Activated CD4-positive, alpha-beta T cell treated with anti-CD3 and anti-CD28 coated beads, Interleukin-2, amount 50 U/mL, for 4 hours (primary cell): Measurements from ENCODE around the gene CARD14.

Experiments
- DNase-seq, 2 experiments: peaks; one replicate each; pipeline ENCODE4 v3.0.0-alpha.2; 2020

The CARD14 gene

DNA sequence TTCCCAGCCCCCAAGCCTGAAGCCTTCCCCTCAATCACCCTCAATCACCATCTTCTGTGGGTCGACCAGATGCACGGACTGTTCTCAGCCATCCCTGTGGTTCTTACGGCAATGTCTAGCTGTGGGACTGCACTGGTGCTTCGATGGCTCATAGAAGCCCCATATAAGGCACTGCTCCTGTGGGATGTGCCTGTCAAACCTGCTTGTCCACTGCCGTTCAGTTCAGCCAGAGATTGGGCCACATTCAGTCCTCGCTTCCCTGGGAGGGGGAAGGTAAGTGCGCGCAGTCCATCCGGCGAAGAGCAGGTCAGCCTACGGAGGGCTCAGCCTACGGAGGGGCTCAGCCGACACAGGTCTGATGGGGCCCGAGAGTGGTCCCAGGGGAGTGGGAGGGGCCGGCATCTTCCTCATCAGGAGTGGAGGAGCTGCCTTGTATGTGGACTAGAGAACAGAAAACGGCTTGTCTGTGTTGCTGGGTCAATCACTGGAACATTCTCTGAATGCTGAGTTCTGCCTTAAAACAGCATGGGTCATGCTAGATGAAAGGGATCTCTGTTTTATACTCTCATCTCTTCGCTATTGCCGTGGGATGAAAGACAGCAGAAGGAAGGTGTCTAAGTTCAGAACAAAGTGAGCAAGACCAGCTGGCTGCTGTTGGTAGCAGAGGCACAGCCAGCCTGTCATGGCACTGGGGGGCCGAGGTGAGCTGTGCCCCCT is at the start of gene CARD14:
CARD14 (plus strand) TSS at position 247 of the 717 bp plus-strand sequence. CDS start 11,409 bp downstream, outside the sequence.
- DNase-seq: no peak

DNA sequence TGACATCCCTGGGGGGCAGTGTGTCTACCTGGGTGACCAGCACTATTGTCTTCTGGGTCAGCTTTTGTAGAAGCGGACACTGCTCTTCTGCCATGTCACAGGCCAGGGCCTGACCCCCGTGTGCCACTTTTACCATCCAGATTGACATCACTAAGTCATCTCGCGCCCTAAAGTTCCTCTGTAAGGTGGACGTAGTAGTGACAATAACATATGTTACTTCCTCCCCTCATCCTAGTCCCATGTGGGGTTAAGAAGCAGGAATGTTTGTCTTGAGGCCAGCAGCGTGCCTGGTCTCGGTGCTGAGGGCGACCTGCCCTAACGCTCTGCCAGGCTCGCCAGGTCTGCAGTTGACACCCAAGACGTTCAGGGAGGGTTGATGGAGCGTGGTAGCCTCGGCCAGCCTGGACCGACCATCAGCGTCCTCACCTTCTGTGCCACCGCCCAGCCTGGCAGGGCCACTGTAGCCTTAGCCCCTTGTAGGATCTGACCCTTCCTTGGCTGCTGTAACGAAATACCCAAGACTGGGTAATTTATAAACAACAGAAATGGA is 47.7 kb upstream of the CARD14 start:
- no peak for DNase-seq

DNA sequence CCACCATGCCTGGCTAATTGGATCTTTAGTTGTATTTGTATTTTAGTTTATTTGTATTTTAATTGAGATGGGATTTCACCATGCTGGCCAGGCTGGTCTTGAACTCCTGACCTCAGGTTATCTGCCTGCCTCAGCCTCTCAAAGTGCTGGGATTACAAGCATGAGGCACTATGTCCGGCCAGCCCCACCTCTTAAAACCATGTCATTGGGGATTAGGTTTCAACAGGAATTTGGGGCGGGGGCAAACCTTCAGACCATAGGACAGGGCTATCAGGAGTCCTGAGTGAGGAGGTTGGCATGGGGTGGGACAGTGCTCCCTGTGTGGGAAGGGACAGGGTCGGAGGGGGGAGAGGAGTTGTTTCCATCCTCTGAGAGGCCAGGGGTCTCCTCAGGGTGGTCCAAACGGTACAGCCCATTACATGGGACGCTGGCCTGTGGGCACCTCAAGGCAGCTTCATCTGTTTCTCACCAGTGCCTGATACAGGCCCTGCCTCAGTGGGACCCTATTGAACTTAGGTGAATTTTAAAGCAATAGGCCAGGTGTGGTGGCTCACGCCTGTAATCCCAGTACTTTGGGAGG is 46.8 kb upstream of the CARD14 start:
- no peak for DNase-seq

DNA sequence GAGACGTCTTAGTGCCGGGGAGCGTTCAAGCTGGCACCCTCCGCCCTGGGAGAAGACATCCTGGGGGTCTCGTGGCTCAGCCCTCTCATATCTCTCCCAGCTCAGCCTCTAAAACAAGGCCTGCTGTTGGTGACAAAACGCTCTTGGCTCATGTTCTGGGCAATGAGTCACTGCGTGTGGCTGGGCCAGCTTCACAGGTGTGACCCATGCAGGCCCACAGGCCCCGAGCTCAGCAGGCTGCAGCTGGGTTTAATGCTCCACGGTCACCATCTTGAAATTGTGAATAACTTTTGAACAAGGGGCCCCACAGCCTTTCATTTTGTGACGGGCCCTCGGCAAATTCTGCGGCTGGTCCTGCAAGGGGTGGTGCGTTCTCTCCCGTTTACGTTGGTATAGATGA is 46.0 kb upstream of the CARD14 start:
- DNase-seq: no peak

DNA sequence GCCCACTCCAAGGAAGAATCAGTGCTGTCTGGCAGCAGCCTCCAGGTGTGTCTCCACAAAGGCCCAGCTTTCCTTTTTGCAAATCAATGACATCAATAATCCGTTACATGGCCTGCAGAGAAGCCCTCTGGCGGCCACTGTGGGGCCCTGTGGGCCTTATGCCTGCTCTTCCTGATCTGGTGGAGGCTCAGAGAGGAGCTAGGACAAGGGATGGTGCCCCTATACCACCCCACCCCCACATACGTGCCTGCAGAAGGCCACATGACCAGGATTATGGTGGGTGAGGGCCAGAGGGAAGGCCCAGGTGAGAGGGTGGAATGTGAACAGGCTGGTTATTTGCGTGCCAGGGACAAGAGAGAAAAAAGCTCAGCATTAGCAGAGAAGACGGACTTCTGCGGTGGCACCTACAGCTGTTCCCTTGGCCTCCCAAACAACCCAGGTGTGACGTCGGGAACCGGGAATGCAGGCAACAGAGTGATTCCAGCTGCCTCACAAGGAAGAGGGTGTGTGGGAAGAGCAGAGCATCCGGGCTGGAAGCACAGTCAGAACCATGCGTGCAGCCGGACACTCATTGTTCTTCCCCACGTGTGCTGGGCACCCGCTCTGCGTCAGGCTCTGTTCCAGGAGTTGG is 45.4 kb upstream of the CARD14 start:
- DNase-seq: no peak

DNA sequence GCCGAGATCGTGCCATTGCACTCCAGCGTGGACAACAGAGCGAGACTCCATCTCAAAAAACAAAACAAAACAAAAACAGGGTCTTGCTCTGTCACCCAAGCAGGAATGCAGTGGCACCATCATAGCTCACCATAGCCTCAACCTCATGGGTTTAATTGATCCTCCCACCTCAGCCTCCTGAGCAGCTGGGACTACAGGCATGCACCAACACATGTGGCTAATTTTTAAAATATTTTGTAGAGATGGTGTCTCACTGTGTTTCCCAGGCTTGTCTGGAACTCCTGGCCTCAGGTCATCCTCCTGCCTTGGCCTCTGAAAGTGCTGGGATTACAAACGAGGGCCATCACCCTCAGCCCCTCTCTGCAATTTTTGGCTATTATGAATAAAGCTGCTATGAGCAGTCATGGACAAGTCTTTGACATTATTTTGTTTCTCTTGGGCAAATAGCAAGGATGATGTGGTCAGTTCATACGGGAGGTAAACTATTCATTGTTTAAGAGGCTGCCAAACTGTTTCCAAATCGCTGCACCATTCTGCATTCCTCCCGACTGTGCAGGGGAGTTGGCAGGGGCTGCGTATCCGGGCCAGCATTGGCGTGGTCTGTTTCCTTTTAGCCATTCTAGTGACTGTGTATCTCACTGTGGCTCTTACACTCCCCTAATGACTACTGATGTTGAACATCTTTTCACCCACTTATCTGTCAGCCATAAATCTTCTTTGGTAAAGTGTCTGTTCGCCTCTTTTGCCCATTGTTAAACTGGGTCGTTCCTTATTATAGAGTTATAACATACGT is 44.0 kb upstream of the CARD14 start:
- DNase-seq: no peak

DNA sequence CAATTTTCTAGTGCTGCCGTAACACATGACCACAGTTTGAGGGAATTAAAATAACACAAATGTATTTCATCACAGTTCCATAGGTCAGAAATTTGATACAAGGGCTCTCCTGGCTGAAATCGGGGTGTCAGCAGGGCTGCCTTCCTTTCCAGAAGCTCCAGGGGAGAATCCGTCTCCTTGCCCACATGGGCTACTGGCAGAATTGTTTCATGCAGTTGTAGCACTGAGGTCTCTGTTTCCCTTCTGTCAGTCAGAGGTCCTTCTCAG is 43.4 kb upstream of the CARD14 start:
- no peak for DNase-seq

DNA sequence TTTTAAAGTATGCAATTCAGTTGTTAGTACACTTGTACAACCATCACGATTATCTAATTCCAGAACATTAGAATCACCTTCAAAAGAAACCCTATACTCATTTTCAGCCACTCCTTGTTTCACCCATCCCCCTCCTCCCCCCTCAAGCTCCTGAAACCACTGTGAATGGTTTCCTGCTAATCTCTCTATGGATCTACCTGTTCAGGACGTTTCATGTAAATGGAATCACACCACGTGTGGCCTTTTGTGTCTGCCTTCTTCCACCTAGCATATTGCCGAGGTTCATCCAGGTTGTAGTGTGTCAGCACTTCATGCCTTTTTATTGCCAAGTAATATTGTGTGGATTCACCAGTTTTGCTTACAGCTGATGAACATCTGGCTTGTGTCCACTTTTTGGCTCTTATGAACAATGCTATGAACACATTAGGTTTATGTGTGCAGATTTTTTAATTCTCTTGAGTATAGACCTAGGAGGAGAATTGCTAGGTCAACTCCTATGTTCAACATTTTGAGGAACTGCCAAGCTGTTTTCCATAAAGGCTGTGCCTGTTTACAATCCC is 40.7 kb upstream of the CARD14 start:
- DNase-seq: no peak

DNA sequence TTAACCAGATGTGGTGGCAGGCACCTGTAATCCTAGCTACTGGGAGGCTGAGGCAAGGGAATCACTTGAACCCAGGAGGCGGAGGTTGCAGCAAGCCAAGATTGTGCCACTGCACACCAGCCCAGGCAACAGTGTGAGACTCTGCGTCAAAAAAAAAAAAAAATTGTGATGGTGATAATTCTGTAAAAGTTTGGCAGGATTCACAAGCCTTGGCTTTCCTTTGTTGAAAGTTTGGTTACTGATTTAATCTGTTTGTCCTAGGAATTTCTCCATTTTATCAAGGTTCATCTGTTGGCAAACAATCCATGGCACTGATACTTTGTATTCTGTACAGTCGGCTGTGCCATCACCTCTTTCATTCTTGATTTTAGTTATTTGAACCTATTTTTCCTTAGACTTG is 38.8 kb upstream of the CARD14 start:
- no peak for DNase-seq

DNA sequence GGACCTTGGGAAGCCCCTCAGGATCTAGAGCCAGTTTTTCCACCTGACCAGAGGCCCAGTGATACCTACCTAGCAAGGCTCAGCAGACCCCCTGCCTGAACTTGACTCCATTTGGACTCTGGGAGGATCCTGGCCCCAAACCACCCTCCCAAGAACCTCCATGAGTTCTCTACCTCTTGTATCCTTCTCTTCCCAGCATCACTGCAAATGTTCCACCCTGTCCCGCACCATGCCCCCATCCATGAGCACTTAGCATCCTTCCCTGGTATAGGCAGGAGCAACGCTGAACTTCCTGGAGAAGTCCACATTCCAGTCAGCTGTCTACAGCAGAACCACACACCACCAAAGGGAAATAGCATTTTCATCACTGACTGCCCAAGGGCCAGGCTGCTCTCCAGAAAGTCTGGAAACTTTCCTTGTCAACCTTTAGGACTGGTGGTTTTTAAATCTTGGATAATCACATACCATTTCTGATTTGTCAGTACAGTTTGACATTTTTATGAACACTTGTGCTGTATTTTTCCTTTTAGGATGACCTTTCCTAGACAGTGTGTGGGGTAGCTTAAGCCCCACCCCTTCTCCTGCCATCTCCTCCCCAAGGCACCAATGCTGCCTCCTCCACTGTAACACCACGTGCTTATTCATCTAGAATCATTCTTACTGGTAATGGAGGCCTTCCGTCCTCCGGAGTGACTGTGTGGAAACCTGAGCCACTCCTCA is 36.8 kb upstream of the CARD14 start:
- no peak for DNase-seq

DNA sequence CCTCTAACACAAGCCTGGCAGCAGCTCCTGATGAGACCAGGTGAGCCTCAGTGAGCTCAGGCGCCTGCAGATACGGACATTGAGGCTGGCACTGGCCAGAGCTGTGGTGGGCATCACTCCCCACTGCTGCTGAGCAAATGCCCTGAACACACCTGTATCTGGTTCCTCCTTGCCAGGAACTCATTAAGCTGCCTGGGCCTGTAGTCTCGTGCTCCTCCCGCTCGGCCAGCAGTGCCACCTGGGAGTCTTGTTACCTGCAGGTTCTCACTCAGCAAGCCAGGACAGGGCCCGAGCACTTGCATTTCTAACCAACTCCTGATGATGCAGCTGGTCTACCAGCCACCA is 36.2 kb upstream of the CARD14 start:
- no peak for DNase-seq

DNA sequence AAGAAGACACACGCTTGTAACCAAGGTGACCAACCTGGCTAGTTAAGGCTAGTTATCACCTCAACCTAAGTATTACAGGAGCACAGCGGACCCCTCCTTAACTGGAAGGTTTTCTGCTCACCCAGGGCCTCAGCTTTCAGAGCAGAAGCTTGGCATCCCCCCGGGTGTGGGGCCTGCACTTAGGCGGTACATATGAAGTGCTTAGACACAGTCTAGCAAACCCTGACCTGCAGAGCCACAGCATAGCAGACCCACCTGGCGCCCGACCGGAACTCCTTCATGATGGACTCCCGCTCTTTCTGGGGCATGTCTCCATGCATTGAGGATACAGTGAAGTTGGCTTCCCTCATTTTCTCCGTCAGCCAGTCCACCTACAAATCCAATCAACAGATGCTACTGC is 32.7 kb upstream of the CARD14 start:
- DNase-seq: no peak

DNA sequence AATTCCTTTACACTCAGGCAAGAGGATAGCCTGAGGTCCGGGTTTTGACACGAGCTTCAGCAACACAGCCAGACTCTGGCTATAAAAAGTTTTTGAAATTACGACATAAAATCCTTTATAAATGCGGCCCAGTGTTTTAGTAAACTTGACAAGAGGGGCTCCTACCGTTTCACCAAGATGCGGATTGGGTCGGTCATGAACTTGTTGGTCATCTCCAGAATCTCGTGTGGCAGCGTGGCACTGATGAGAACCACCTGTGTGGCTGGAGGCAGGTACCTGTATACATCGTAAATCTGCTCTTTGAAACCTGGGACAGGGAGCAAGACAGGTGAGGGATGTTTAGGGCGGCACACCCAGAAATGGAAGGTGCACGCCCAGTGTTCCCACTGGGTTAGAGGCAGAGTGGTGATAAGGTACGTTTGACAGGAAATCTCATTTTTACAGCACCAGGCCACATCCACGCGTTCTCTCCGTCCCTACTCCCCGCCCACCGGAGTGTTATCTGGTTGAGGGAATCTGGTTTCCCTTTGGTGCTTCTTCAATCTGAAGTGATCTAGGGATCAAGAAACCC is 30.9 kb upstream of the CARD14 start:
- DNase-seq: no peak

DNA sequence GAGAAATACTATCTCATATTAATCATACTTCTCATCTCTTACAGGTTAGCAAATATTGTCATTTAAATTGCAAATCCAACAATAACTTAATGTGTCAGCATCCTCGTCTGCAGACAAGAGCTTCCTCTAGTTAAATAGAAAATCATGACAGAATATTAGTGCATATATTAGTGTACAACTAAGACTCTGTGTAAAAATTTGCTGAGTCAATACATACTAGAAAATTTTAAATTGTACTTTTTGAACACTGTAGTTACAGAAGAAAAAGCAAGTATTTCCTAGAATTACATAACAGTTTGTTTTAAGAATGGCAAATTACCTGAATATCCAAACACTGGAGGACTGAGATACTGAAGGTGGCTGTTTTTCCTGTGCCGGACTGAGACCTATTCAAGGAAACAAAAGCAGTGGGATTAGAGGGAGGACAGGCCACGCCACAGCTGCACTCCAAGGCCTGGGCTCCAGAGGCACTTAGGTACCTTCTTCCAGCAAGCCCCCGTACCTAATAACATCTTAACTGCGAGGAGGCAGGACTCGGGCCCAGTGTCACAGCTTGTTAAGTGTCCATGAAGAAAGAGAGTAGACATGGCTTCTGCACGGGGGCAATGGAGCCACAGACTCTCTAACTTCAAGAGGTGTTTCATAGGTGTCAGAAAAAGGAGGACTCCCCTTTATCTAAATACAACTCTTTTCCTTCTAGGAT is 28.2 kb upstream of the CARD14 start:
- no peak for DNase-seq

DNA sequence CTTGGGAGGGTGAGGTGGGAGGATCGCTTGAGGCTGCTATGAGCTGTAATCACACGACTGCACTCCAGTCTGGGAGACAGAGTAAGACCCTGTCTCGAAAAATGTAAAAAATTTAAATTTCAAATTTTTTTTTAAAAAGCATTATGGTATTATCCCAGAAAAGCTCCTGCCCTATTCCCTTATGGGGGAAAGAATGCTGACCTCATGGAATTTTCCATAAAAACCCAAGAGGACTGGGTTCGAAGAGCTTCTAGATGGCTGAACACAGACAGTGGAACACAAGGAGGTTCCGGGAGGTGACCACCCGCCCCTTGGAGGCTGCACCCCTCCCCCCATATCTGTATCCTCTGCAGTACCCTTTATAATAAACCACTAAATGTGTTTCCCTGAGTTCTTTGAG is 26.9 kb upstream of the CARD14 start:
- DNase-seq: no peak

DNA sequence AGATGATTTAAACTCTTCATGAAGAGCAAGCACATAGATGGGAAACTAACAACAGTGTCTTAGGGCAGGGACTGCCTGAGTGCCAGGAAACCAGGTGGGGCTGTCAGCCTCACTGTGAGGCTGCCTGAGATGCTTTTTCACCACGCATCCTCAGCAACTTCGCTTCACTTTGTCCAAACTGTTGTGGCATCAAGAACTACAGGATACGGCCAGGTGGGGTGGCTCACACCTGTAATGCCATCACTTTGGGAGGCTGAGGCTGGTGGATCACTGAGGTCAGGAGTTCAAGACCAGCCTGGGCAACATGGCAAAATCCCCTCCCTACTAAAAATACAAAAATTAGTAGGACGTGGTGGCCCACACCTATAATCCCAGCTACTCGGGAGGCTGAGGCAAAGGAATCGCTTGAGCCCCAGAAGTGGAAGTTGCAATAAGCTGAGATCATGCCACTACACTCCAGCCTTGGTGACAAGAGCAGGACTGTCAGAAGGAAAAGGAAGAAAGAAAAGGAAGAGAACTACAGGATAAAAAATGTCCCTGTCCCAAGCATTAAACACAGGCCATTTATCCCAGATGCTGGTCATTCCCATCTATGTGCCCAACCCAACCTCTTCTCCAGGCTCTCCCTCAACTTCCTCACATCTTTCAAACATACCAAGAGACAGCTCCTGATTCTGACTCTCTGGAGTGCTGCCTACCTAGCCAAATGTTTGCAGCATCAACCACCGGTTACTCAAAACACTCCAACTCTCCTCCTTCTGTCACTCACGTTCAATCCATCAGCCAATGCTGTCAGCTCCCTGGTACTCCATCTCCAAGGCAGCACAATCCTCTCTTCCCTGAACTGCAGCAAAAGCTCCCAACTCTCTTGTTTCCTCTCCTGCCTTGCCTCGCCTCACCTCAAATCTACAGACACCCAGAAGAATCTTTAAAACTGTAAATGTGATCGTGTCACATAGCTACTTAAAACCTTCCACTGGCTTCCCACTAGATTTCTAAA is 24.5 kb upstream of the CARD14 start:
- no peak for DNase-seq

DNA sequence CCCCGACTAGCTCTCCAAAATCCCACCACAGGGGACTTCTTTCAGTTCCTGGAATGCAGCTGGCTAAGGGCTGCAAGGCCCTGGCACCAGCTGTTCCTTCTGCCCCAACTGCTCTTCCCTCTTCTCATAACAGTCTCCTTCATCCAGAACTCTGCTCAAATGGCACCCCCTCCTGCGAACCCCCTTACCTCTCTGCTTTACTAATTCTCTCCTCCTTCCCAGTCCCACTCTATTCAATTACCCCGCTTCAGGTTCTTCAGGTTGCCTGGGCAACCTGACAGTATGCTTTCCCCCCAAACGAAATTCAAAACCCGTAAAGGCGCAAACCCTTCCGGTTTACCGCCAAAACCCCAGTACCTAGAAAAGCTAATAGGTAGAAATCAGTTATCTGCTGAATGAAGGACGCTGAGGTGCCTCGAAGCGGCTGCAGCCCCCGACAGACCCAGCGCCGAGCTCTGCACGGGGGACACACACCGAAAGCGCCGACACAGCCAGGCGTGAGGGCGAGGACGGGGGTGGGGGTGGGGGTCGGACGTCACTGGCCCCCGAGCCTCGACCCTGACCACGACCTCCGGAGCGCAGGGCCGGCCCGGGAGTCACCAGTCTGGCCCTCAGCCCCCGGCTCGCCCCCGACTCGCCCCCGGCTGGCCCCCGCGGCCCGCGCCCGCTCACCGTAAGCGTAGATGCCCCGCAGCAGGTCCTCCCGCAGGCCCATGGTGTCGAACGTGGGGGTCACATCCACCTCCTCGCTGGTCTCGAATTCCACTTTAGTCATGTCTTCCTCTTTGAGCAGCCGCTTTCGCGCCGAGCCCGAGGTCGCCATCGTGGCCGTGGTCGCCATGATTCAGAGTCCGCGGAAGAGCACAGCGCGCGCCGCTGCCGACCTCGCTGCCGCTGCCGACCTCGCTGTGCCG is 23.5 kb upstream of the CARD14 start:
- no peak for DNase-seq

DNA sequence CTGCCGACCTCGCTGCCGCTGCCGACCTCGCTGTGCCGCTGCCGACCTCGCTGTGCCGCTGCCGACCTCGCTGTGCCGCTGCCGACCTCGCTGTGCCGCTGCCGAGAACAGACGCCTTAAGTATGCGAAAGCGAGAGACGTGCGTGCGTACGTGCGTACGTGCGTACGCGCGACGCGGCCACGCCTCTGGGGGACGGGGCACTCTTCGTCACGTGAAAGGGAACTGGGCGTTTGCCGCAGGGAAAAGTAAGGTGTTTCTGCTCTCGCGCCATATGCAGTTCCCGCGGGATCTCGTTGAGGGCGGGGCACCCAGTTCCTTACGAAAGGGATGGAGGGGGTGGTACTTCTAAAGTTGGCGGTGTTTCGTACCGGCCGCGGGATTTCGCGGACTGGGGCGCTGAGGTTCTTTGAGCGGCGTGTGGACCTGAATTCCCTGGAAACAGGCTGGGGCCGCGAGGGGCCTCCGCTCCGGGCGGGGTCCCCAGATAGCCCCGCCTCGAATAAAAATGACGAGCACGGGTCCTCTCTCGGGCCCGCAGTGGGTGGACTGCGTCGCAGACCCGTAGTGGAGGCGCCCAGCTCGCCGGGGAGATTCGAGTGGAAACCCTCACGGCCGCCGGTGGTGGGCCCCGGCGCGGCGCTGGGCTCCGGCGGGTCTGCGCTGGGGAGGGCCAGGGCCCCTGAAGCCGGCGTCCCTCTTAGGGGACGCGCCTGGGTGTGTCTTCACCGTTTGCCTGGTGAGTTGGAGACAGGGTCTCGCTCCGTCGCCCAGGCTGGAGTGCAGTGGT is 22.6 kb upstream of the CARD14 start, which contains the start of gene EIF4A3:
EIF4A3 (minus strand) TSS at position 94 of the 788 bp plus-strand sequence. CDS start 167 bp downstream, outside the sequence.
- DNase-seq: peak; percentile 95 to 96
